Activated CD4-positive, alpha-beta T cell treated with anti-CD3 and anti-CD28 coated beads for 1 hour (primary cell): ENCODE data around the gene SLC29A3.
"Not testable (repeated sequence)": the region's sequence is repeated elsewhere in the genome, so short reads cannot be mapped to it uniquely, and the experiment has no call there.

Experiments
- DNase-seq: peaks from one replicate; pipeline ENCODE4 v3.0.0-alpha.2; 2020

SLC29A3 gene

GRCh38 chr10:71284544-71285179 is 34.4 kb upstream of the SLC29A3 start:
- DNase-seq: no peak

- no peak for DNase-seq
These were observed 33.9 kb upstream of the SLC29A3 start for GRCh38 chr10:71285180-71285545.

GRCh38 chr10:71285986-71286385 is 33.1 kb upstream of the SLC29A3 start:
- DNase-seq: no peak

GRCh38 chr10:71286521-71287294 is 32.4 kb upstream of the SLC29A3 start:
- DNase-seq: no peak

GRCh38 chr10:71287456-71287855 is 31.6 kb upstream of the SLC29A3 start:
- no peak for DNase-seq

- DNase-seq: no peak
These were observed 30.6 kb upstream of the SLC29A3 start for GRCh38 chr10:71288461-71288860.

GRCh38 chr10:71289421-71290130 is 29.5 kb upstream of the SLC29A3 start:
- no peak for DNase-seq

- no peak for DNase-seq
These were observed 28.7 kb upstream of the SLC29A3 start for GRCh38 chr10:71290331-71290730.

- no peak for DNase-seq
These were observed 28.1 kb upstream of the SLC29A3 start for GRCh38 chr10:71290806-71291527.

- DNase-seq: no peak
These were observed 27.5 kb upstream of the SLC29A3 start for GRCh38 chr10:71291528-71291900.

GRCh38 chr10:71292624-71293445 is 26.2 kb upstream of the SLC29A3 start:
- DNase-seq: no peak

- DNase-seq: no peak
These were observed 25.5 kb upstream of the SLC29A3 start for GRCh38 chr10:71293446-71294084.

- no peak for DNase-seq
These were observed 24.9 kb upstream of the SLC29A3 start for GRCh38 chr10:71294091-71294561.

GRCh38 chr10:71294856-71295255 is 24.2 kb upstream of the SLC29A3 start:
- DNase-seq: no peak

GRCh38 chr10:71295641-71296040 is 23.4 kb upstream of the SLC29A3 start:
- no peak for DNase-seq

GRCh38 chr10:71296086-71296485 is 23.0 kb upstream of the SLC29A3 start:
- DNase-seq: no peak

- DNase-seq: not testable (repeated sequence)
These were observed 22.2 kb upstream of the SLC29A3 start for GRCh38 chr10:71296811-71297210.

- no peak for DNase-seq
These were observed 21.7 kb upstream of the SLC29A3 start for GRCh38 chr10:71297343-71297742.

- no peak for DNase-seq
These were observed 19.8 kb upstream of the SLC29A3 start for GRCh38 chr10:71299071-71299785.

GRCh38 chr10:71300555-71301370 is 18.3 kb upstream of the SLC29A3 start:
- DNase-seq: no peak
